GM19372 (cell line): ENCODE data around the gene DRAM2.
"Not testable (repeated sequence)": the region's sequence is repeated elsewhere in the genome, so short reads cannot be mapped to it uniquely, and the experiment has no call there.

Experiments
- ATAC-seq: cut with Tn5 transposase; IDR thresholded peaks from one replicate; pipeline ENCODE4 v1.9.1; 2021; ENCODE audit warnings: mild to moderate bottlenecking, low read depth, moderate library complexity; ENCODE audit not compliant: unreplicated experiment

Gene DRAM2

DNA sequence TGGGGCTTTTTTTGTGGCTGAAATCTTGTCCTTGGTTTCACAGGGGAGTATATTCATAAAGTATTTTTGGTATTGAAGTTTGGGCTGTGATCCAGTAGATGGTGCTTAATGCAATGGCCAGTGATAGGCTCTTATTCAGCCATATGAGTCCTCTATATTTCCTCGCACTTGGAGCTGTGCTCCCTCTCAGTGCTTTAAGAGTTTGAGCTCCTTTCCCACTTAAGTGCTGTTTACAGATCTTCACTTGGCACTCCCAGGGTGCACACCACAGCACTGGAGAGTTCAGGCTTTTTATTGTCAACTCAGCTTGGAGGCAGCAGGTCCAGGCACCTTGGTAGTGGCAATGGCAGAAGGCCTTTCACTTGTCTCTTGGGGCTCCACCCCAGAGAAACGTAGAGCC lies 54.9 kb downstream of the DRAM2 start:
- ATAC-seq = no peak

DNA sequence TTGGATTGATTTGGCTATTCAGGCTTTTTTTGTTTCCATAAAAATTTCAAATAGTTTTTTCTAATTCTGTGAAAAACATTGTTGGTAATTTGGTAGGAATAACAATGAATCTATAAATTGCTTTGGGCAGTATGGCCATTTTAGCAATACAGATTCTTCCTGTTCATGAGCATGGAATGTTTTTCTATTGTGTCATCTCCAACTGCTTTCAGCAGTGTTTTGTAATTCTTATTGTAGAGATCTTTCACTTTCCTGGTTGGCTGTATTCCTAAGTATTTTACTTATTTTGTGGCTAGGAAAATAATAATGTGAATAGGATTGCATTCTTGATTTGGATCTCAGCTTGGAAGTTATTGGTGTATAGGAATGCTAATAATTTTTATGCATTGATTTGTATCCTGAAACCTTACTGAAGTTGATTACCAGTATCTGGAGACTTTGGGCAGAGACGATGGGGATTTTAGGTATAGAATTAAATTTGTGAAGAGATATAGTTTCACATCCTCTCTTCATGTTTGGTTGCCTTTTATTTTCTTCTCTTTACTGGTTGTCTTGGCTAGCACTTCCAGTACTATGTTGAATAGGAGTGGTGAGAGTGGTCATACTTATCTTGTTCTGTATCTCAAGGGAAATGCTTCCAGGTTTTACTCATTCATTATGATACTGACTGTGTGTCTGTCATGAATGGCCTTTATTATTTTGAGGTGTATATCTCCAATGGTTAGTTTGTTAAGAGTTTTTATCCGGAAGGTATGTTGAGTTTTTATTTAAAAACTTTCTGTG lies 57.3 kb downstream of the DRAM2 start:
- no peak for ATAC-seq

DNA sequence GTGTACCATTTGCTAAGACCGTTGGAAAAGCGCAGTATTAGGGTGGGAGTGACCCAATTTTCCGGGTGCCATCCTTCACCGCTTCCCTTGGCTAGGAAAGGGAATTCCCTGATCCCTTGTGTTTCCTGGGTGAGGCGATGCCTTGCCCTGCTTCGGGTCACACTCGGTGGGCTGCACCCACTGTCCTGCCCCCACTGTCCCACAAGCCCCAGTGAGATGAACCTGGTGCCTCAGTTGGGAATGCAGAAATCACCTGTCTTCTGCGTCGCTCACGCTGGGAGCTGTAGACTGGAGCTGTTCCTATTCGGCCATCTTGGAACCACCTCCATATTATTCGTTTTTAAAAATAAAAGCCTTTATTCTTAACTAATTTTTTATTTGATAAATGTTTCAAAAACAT lies 60.6 kb downstream of the DRAM2 start:
- not testable (repeated sequence) for ATAC-seq

DNA sequence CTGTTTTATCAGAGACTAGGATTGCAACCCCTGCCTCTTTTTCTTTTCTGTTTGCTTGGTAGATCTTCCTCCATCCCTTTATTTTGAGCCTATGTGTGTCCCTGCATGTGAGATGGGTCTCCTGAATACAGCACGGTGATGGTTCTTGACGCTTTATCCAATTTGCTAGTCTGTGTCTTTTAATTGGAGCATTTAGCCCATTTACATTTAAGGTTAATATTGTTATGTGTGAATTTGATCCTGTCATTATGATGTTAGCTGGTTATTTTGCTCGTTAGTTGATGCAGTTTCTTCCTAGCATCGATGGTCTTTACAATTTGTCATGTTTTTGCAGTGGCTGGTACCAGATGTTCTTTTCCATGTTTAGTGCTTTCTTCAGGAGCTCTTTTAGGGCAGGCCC lies 62.6 kb downstream of the DRAM2 start:
- not testable (repeated sequence) for ATAC-seq
